Stimulated activated CD4-positive, alpha-beta T cell treated with anti-CD3 and anti-CD28 coated beads, Interleukin-2, amount 100 ng/mL, for 48 hours (primary cell): ENCODE measurements around the gene RHOD.

ENCODE experiments used
- DNase-seq, 2 donors: peaks; one replicate each; pipeline ENCODE4 v3.0.0-alpha.2; 2020

The RHOD gene

DNA sequence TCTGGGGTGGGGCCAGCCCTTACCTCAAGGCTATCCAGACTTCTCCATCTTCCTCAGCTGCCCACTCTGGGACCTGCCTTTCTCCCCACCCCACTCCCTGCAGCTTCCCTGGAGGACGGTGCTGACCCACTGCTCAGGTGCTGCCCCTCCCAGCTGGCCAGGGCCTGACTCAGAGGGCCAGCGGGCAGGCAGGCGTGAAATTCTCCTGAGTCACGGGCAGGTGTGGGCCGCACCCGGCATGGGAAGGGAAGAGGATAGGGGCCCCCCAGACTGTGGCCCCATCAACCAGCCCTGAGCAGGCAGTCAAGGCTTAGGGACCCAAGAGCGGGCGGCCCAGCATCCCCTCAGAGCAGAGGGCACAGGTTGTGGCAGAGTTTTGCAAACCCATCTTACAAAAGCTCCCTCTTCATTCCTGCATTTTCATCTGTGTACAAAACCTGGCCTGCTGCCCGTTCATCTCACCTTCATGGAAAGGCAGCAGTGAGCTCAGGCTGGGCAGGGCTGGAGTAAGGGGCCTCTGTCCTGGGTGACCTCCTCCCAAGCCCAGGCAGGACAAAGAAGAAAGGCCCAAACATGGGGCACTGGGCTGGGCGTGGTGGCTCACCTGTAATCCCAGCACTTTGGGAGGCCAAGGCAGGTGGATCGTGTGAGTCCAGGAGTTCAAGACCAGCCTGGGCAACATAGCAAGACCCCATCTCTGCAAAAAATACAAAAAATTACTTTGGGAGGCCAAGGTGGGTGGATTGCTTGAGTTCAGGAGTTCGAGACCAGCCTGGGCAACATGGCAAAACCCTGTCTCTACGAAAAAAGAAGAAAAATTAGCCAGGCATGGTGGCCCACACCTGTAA, 6.1 kb downstream of the RHOD start:
- DNase-seq, result no peak

GRCh38 chr11:67066333-67066709, 9.7 kb downstream of the RHOD start:
- DNase-seq, result no peak

- DNase-seq, result peak; percentile 72 to 76
These were observed 15.0 kb downstream of the RHOD start for GRCh38 chr11:67071420-67072284.

GRCh38 chr11:67072295-67072694, 15.6 kb downstream of the RHOD start:
- no peak for DNase-seq

- DNase-seq, result no peak
These were observed 17.3 kb downstream of the RHOD start for GRCh38 chr11:67073908-67074307.

GRCh38 chr11:67076202-67076601, 19.6 kb downstream of the RHOD start:
- no peak for DNase-seq

DNA sequence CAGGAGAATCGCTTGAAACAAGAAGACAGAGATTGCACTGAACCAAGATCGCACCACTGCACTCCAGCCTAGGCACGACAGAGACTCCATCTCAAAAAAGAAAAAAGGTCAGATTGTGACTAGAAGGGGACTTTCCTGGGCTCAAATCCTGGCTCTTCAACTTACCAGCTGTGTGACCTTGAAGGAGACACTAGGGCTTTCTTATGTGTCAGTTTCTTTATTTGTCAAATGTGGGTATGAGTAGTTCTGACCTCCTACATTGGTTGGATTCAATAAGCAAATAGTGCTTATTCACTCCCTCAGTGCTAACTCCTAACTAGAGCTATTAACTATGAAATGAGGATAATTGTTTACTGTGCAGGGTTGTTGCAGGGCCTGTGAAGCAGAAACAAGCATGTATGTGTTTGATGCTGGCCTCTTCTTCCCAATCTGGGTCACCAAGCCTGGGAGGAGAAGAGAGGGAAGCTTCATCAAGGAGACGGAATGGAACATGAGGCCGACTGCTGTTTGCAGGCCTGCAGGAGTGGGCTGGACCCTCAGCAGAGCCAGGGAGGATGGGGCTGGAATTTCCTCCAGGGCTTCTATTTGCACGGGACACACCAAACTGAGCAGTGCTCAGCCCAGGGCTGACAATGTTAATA, 22.5 kb downstream of the RHOD start:
- no peak for DNase-seq

GRCh38 chr11:67082071-67082791, 25.6 kb downstream of the RHOD start:
- DNase-seq, result no peak

DNA sequence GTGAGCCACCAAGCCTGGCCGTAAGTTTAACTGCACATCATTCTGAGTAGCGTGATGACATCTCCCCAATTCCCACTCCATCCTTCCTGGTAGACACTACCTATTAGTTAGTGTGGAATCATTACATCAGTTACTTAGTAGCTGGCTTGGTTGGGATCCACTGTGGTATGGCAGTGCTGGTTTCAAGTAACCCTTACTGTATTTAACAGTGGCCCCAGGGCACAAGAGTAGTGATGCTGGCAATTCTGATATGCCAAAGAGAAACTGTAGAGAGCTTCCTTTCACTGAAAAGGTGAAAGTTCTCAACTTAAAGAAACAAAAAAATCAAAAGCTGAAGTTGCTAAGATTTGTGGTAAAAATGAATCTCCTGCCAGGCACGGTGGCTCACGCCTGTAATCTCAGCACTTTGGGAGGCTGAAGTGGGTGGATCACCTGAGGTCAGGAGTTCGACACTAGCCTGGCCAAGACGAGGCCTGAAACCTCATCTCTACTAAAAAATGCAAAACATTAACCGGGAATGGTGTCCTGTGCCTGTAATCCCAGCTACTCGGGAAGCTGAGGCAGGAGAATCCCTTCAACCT, 27.2 kb downstream of the RHOD start:
- DNase-seq, result no peak

- DNase-seq, result no peak
These were observed 29.0 kb downstream of the RHOD start for GRCh38 chr11:67085617-67086016.

GRCh38 chr11:67090717-67091116, 34.1 kb downstream of the RHOD start:
- DNase-seq, result no peak

DNA sequence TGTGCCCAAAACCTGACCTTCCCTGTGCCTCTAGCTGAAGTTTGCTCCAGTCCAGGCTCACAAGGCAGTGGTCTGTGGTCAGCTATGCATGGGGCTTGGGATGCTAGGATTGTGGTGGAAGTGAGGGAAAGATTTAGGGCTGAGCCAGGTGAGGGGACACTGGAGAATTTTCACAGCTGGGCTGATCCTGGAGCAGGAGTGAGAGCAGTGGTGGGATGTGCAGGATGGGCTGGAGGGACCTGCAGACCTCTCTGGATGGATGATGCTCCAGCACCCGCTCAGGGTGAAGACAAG, 38.5 kb downstream of the RHOD start:
- DNase-seq, result no peak

DNA sequence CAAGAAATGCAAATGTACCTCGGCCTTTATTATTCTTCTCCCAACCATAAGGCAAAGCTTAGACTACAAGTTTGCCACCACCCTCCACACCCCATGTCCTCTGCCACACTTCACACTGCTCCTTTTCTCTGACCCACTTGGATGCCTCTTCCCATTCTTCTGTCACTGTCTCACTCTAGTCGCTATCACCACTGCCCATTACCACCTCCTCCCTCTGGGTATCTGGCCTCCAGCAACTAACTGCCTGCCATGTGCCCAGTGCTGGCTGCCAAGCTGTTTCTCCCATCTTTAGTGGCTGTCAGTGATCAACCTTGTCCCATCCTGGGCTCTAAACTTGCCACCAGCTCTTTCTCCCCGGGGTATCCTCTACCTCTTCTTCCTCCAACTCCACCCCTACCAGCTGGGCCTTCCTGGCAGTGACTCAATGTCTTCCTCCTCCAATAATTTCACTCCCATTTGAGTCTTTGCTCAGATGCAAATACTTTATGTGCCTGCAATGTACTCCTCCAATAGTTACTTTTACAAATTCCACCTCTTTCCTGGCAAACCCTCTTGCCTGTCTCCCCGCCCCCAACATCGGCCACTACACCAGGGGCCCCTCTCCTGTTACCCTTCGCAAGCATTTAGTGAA, 42.3 kb downstream of the RHOD start:
- DNase-seq, result no peak

DNA sequence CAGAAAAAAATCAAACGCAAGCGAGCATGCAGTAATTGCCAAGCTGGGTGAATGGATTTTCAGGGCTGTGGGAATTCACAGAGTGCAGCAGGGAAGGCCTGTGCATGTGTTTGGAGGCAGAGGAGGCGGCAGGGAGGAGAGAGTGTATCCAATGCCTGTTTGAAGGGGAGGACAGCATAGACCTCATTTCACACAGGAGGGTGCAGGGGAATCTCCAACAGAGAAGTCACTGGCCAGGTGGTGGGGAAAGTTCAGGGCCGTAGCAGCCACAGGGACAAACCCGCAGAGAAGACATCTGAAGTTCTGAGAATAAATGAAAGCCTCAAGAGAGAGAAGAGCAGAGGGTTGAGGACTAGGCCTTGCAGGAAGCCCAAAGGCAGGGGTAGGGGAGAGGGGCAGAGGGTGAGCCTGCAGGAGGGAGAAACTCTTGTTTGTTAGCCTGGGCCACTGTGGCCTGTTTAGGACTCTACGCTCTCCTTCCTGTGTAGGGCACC, 43.2 kb downstream of the RHOD start:
- no peak for DNase-seq

GRCh38 chr11:67102664-67103063, 46.0 kb downstream of the RHOD start:
- no peak for DNase-seq

DNA sequence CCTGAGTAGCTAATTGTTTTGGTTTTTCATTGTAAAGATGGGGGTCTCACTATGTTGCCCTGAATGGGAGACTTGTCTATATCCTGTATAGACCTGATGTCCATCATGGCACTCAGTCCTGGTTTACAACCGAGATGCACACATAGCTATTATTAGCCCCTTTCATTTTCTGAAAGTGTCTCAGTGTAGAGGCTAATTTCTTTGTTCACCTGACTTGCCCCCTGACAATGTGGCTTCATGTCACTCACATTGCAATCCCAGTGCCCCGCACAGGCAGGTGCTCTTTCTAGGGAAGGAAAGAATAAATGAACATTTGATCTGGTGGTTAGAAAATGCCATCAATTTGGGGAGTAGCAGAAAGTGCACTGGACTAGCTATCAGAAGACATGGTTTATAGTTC, 49.3 kb downstream of the RHOD start:
- DNase-seq, result no peak

GRCh38 chr11:67111261-67111660, 54.6 kb downstream of the RHOD start:
- no peak for DNase-seq

DNA sequence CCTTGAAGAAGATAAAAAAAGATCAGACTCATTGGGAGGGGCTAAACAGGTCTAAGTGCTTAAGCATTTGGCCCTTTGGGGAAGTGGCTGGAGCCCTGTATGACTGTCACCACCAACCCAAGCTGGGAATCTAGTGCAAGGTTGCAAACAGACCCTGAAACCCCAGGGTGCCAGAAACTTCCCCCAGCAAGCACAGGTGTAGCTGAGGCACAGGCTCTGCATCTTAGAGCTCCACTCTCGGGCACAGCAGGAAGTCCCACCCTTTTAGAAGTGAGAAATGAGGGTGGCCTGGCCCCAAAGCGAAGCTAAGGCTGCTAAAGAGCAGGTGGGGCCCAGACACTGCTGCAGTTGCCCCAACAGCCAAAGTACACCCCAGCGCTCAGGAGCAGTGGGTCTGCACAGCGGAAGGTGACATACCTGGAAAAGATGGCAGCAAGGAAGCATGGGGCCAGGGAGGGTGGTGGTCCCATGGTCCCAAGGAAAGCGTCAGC, 56.6 kb downstream of the RHOD start:
- DNase-seq, result no peak

- no peak for DNase-seq
These were observed 57.7 kb downstream of the RHOD start for GRCh38 chr11:67114275-67114896.

DNA sequence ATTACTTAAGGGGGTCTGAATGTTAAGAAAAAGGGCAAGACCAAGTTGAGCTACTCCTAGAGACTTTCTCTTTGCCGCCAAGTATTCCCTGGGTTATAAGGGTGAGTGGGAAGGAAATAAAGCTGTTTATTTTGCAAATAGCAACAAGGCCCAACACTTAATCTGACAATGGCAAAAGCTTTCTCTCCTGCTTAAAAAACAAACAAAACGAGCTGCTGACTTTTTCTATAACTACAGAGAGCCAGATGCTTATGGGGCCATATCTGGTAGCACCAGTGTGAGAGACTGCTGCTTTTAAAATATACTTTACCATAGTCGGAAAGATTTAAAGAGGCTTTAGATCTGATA, 60.1 kb downstream of the RHOD start:
- no peak for DNase-seq

GRCh38 chr11:67117176-67117575, 60.5 kb downstream of the RHOD start:
- DNase-seq, result no peak
